Activated naive CD4-positive, alpha-beta T cell treated with anti-CD3 and anti-CD28 coated beads, Interleukin-2, amount 10 ng/mL, durations not matched to agents 7 days and 5 days (primary cell): Measurements from ENCODE around the gene SHQ1.
"Not testable (repeated sequence)": the region's sequence is repeated elsewhere in the genome, so short reads cannot be mapped to it uniquely, and the experiment has no call there.

Experiments
- CTCF ChIA-PET: fragments of 350-600 bp; sonication (Branson Sonifier 250); formaldehyde crosslinking; loops from one replicate; lab custom pipeline; 2021; ENCODE audit warnings: antibody characterized with exemption; lab: Charles Lee
- DNase-seq: peaks from one replicate; pipeline ENCODE4 v3.0.0-alpha.2; 2020
- H3K27ac Mint-ChIP-seq: one replicate; pipeline ENCODE4 v1.8.0; 2021; ENCODE audit warnings: mild to moderate bottlenecking, moderate library complexity, mixed read lengths
- H3K27me3 Mint-ChIP-seq: one replicate; pipeline ENCODE4 v1.8.0; 2021; ENCODE audit warnings: mild to moderate bottlenecking, mixed read lengths
- H3K36me3 Mint-ChIP-seq: one replicate; pipeline ENCODE4 v1.8.0; 2021; ENCODE audit warnings: mixed read lengths
- H3K4me1 Mint-ChIP-seq: one replicate; pipeline ENCODE4 v1.8.0; 2021; ENCODE audit warnings: mixed read lengths
- H3K4me3 Mint-ChIP-seq: one replicate; pipeline ENCODE4 v1.8.0; 2021; ENCODE audit warnings: mild to moderate bottlenecking, moderate library complexity, mixed read lengths
- H3K9me3 Mint-ChIP-seq: one replicate; pipeline ENCODE4 v1.8.0; 2021; ENCODE audit warnings: mixed read lengths

The SHQ1 gene

DNA sequence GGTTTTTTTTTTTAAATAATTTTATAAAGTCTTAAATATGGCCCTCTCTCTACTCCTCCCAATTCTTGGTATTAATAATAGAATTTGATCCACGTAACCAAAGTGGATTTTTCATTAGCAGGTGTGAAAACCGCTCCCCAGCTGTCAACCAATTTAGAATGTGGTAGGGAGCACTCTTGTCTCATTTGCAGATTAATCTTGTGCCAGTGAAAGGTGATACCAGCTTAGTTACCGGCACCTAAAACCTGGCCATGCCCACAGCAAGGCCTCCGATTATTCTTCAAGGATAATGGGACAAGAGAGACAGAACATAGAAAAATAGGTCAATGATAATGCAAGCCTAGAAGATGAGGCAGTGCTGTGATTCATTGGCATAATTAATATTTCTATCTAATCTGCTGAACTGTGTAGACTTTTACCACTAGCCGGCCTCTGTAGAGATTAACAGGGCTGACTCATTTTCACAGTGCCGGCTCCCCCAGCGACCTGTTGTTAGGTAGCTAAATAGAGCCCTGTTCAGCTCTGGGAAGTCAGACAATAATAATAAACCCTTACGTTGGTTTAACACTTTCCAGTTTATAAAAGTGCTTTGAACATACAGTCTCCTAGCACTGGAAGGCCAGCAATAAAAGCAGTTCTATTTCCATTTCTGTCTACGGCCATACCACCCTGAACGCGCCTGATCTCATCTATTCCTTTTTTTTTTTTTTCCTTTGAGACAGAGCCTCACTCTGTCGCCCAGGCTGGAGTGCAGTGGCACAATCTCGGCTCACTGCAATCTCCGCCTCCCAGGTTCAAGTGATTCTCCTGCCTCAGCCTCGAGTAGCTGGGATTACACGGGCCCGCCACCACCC, 102.9 kb downstream of the SHQ1 start:
- Mint-ChIP-seq H3K9me3 (peaks cover 2% of the 10 kb centered on the region), H3K4me1 (peaks cover 43% of the 10 kb centered on the region), H3K4me3 (no peak overlapping the region), H3K27me3 (no peaks in the 10 kb centered on the region), H3K27ac (no peak overlapping the region), H3K36me3 (peaks cover 25% of the 10 kb centered on the region)
- DNase-seq, result no peak
- CTCF ChIA-PET, result no interaction called here

GRCh38 chr3:72744330-72744729, 103.9 kb downstream of the SHQ1 start:
- CTCF ChIA-PET, result no interaction called here
- peaks cover 17% of the 10 kb centered on the region for H3K36me3 Mint-ChIP-seq
- no peak overlapping the region for H3K27ac Mint-ChIP-seq
- H3K4me3 Mint-ChIP-seq, result no peak overlapping the region
- peaks cover 4% of the 10 kb centered on the region for H3K27me3 Mint-ChIP-seq
- H3K4me1 Mint-ChIP-seq, result peaks cover 38% of the 10 kb centered on the region
- no peak for DNase-seq
- peaks cover 2% of the 10 kb centered on the region for H3K9me3 Mint-ChIP-seq

DNA sequence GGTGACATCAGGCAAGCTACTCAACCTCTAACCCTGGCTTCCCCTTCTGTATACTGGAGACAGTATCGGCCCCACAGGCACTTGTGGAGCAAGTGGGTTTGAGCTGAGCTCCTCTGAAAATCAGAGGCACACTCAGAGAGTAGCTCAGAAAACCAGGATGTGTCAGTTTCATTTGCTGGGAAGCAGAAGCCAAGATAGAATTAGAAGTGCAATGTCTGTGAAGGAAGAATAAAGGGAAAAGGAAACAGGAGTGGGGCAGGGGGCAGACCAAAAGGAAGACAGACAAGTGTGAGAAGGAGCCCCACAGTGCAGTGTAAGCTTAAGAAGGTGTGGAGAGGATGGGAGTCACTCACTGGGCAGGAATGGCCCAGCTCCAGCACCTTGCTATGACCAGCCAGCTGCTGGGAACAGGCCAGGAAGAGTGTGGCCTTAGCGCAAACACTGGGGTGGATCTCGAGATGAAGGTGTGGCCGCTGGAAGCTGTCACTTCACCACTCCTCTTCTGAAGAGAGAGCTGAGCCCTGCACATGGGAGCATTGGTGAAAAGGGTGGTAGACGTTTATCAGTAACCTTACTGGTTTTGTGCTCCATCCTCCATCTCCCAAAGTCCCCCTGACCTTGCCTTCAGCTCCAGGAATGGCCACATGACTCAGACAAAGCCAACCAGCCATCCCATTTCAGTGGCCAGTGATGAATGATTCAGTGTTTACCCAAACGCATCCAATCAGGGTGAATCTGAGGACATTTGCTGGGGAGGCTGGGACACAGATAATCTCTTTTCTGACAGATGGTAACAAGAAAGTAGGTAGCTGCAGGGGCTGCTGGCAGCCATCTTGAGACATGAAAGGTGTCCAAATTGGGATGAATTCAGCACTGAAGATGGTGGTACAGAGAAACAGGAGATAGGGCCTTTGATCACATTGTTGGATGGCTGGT, 108.4 kb downstream of the SHQ1 start:
- Mint-ChIP-seq H3K27ac (peak overlapping the region; percentile 91), H3K27me3 (peaks cover 10% of the 10 kb centered on the region), H3K36me3 (peaks cover 6% of the 10 kb centered on the region), H3K4me1 (peaks cover 30% of the 10 kb centered on the region), H3K4me3 (peak overlapping the region; percentile 82), H3K9me3 (peaks cover 5% of the 10 kb centered on the region)
- CTCF ChIA-PET, result interaction anchor here (0.7 to 2.7 kb wide), 7 partner anchors 15 to 82 kb away, joined by 3 to 13 read pairs (median 4); no protein-coding TSS in a partner anchor
- DNase-seq, result no peak

- DNase-seq, result peak; percentile 80
- H3K9me3 Mint-ChIP-seq, result peaks cover 9% of the 10 kb centered on the region
- peaks cover 10% of the 10 kb centered on the region for H3K27me3 Mint-ChIP-seq
- H3K27ac Mint-ChIP-seq, result peak overlapping the region; percentile 91
- peak overlapping the region; percentile 82 for H3K4me3 Mint-ChIP-seq
- peaks cover 30% of the 10 kb centered on the region for H3K4me1 Mint-ChIP-seq
- CTCF ChIA-PET, result interaction anchor here (0.7 to 2.7 kb wide), 9 partner anchors 12 to 104 kb away, joined by 3 to 13 read pairs (median 3); no protein-coding TSS in a partner anchor
- H3K36me3 Mint-ChIP-seq, result peaks cover 6% of the 10 kb centered on the region
Observed at GRCh38 chr3:72738752-72739530, 109.3 kb downstream of the SHQ1 start.

DNA sequence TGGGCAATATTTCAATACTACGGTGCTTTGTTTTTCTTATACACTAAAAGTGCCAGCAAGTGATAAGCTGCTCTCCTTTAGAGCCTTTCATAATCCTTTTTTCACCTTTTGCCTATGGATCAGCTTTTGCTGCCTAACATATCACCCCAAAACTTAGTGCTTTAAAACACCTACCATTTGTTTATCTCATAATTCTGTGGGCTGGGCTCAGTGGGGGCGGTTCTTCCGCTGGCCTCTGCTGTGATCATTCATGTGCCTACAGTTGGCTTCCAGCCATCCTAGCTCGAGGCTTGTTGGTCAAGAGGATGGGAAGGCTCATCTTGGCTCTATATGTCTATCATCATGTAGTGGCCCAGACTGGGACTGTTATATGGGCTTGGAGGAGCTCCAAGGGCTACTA, 113.2 kb downstream of the SHQ1 start:
- Mint-ChIP-seq H3K9me3 (peaks cover 14% of the 10 kb centered on the region), H3K4me1 (peaks cover 20% of the 10 kb centered on the region), H3K27me3 (peaks cover 10% of the 10 kb centered on the region)
- H3K27ac Mint-ChIP-seq, DNase-seq, CTCF ChIA-PET, H3K36me3 Mint-ChIP-seq, H3K4me3 Mint-ChIP-seq: not testable (repeated sequence)

GRCh38 chr3:72733676-72734075, 114.6 kb downstream of the SHQ1 start:
- H3K4me1 Mint-ChIP-seq, result peaks cover 8% of the 10 kb centered on the region
- no peak overlapping the region for H3K27ac Mint-ChIP-seq
- H3K9me3 Mint-ChIP-seq, result peaks cover 14% of the 10 kb centered on the region
- H3K4me3 Mint-ChIP-seq, result no peak overlapping the region
- DNase-seq, result no peak
- peaks cover 2% of the 10 kb centered on the region for H3K27me3 Mint-ChIP-seq
- CTCF ChIA-PET, result no interaction called here
- H3K36me3 Mint-ChIP-seq, result peaks cover 1% of the 10 kb centered on the region

GRCh38 chr3:72732666-72733345, 115.4 kb downstream of the SHQ1 start:
- H3K27me3 Mint-ChIP-seq, H3K36me3 Mint-ChIP-seq, CTCF ChIA-PET: not testable (repeated sequence)

DNA sequence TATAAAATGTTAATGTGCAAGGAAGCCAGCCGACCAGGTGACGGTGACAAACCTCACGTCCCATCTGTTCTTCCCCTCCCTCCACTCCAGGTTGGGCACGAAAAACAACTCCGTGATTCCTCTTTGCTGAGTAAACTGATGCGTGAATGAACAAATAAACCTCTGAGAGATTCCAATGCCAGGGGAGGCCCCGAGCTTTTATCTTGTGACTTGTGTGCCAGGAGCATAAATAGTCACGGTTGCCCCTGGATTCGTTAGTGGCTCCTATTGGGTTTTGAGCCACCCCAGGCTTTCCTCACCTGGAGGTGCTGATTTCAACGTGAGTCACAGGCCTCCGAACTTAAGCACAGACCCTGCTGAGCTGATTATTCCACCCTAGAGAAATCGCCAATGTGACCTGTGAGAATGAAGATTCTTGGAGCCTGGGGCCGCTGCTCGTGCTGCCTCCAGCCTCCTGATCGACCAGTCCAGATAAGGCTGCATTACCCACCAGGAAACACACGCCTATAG, 119.2 kb downstream of the SHQ1 start:
- H3K4me3 Mint-ChIP-seq, result no peak overlapping the region
- H3K27ac Mint-ChIP-seq, result no peak overlapping the region
- CTCF ChIA-PET, result no interaction called here
- H3K9me3 Mint-ChIP-seq, result peaks cover 4% of the 10 kb centered on the region
- H3K36me3 Mint-ChIP-seq, result peaks cover 1% of the 10 kb centered on the region
- peaks cover 7% of the 10 kb centered on the region for H3K4me1 Mint-ChIP-seq
- H3K27me3 Mint-ChIP-seq, result peaks cover 7% of the 10 kb centered on the region
- no peak for DNase-seq

More at GRCh38 chr3:72732666-72733345, 115.4 kb downstream of the SHQ1 start:
- not testable (repeated sequence) for DNase-seq, H3K4me3 Mint-ChIP-seq, H3K27ac Mint-ChIP-seq, H3K4me1 Mint-ChIP-seq
- H3K9me3 Mint-ChIP-seq, result peaks cover 14% of the 10 kb centered on the region

DNA sequence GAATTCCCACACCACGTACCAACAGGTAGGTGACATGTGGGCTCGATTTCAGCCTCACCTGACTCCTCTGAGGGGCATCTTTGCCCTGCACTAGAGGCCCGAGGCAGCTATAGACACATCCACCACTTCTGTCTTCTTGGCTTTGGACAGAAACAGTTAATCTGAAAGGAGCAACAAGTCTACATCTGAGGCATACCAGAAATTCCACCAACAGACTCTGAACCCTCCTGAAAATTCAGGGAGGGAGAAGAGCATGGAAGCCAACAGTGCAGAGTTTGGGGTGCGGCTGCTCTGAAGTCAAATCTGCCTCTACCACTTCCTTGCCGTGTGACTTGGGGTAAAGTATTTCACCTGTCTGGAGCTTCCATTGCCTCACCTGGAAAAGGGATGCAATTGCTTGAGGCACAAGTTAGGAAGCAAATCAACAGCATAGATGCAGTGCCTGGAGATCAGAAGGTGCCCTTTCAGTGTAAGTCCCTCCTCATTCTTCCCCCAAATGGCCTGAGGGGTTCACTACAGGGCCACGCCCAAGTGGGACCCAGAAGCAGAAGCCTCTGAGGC, 119.8 kb downstream of the SHQ1 start:
- CTCF ChIA-PET, result no interaction called here
- no peak overlapping the region for H3K27ac Mint-ChIP-seq

DNA sequence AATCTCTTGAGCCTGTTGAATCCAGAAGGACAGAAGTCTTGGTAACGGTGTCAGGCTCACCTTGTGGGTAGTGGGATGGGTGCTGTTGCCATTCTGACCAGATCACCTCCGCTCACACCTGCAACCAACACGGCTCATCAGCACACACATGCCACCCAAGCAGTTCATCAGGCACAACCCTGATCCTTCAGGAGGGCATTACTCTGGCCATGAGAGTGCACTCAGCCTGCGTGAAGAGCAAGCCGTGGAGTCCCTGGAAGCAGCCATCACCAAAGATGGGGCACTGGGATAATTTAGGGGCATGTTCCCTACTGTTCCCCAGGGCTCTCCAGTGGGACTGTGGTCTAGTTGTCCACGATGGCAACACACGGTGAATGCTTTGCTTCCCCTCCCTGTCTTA, 120.5 kb downstream of the SHQ1 start:
- no peak overlapping the region for H3K27ac Mint-ChIP-seq
- H3K4me1 Mint-ChIP-seq, result peaks cover 9% of the 10 kb centered on the region
- CTCF ChIA-PET, result interaction anchor here (1.3 kb wide), 1 partner anchor 11 kb away, joined by 3 read pairs; no protein-coding TSS in a partner anchor
- H3K9me3 Mint-ChIP-seq, result peaks cover 3% of the 10 kb centered on the region
- H3K27me3 Mint-ChIP-seq, result peaks cover 7% of the 10 kb centered on the region
- H3K4me3 Mint-ChIP-seq, result no peak overlapping the region
- no peaks in the 10 kb centered on the region for H3K36me3 Mint-ChIP-seq
- no peak for DNase-seq

More for the DNA sequence above, 119.8 kb downstream of the SHQ1 start:
- peaks cover 7% of the 10 kb centered on the region for H3K27me3 Mint-ChIP-seq
- peaks cover 4% of the 10 kb centered on the region for H3K9me3 Mint-ChIP-seq
- no peak for DNase-seq
- H3K4me3 Mint-ChIP-seq, result no peak overlapping the region
- H3K4me1 Mint-ChIP-seq, result peaks cover 9% of the 10 kb centered on the region
- peaks cover 1% of the 10 kb centered on the region for H3K36me3 Mint-ChIP-seq

- CTCF ChIA-PET, result interaction anchor here (1.3 kb wide), 1 partner anchor 11 kb away, joined by 3 read pairs; no protein-coding TSS in a partner anchor
- no peaks in the 10 kb centered on the region for H3K36me3 Mint-ChIP-seq
Observed at GRCh38 chr3:72727172-72727571, 121.1 kb downstream of the SHQ1 start.

GRCh38 chr3:72725229-72725628, 123.0 kb downstream of the SHQ1 start:
- no peak overlapping the region for H3K27ac Mint-ChIP-seq
- H3K9me3 Mint-ChIP-seq, result no peaks in the 10 kb centered on the region
- H3K36me3 Mint-ChIP-seq, result no peaks in the 10 kb centered on the region
- H3K27me3 Mint-ChIP-seq, result peaks cover 7% of the 10 kb centered on the region
- no peak overlapping the region for H3K4me3 Mint-ChIP-seq
- H3K4me1 Mint-ChIP-seq, result peaks cover 9% of the 10 kb centered on the region
- CTCF ChIA-PET, result no interaction called here
- DNase-seq, result no peak

More at GRCh38 chr3:72727172-72727571, 121.1 kb downstream of the SHQ1 start:
- Mint-ChIP-seq H3K27ac (no peak overlapping the region), H3K27me3 (peaks cover 7% of the 10 kb centered on the region), H3K9me3 (no peaks in the 10 kb centered on the region), H3K4me3 (no peak overlapping the region), H3K4me1 (peaks cover 9% of the 10 kb centered on the region)
- no peak for DNase-seq

DNA sequence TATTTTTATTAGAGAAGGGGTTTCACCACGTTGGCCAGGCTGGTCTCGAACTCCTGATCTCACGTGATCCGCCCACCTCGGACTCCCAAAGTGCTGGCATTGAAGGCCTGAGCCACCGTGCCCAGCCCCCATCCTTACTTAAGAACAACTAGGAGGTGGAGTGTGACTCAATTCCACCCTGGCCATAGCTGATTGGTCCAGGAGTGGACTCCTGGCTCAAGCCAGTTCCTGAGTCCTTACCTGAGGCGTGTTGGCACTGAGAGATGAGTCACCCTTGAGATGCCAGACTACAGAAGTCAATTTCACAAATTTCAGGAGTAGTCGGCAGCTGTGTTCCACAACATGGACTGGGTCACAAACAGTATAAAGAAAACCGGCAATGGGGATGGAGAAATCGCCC, 124.2 kb downstream of the SHQ1 start:
- Mint-ChIP-seq H3K9me3 (no peaks in the 10 kb centered on the region), H3K4me3 (no peak overlapping the region), H3K27me3 (peaks cover 9% of the 10 kb centered on the region), H3K4me1 (peaks cover 9% of the 10 kb centered on the region), H3K36me3 (no peaks in the 10 kb centered on the region), H3K27ac (no peak overlapping the region)
- DNase-seq, result no peak
- CTCF ChIA-PET, result no interaction called here
